Measurements from ENCODE around the gene PER2. TPM values are rescaled to one million over a fixed set of nuclear protein-coding genes. Genes with fewer than 3 reads are reported as not detected.
A peak's percentile ranks its signal among the peaks of the same experiment; 100 is the strongest.
"Not testable (repeated sequence)": the region's sequence is repeated elsewhere in the genome, so short reads cannot be mapped to it uniquely, and the experiment has no call there.

PER2 gene
- total and polyA plus RNA-seq, 12 donors = 1.3 to 11.4 (median 4.8) TPM

GRCh38 chr2:238327751-238328150 lies 39.3 kb upstream of the PER2 start:
- no peaks in the 10 kb centered on the region for H3K27me3 ChIP-seq
- H3K4me1 ChIP-seq (replicated peaks in 1 of 2) = no peaks in the 10 kb centered on the region
- TF ChIP-seq CTCF (IDR thresholded peaks at IDR 0.05) (no peak), POLR2A (IDR thresholded peaks at IDR 0.05) (no peak)
- WGBS, 4 donors = 96 to 99% (median 97%) methylated on average over 3 of the region's 3 CpGs
- no peak for DNase-seq
- no peaks in the 10 kb centered on the region for H3K9me3 ChIP-seq (replicated peaks in 1 of 3)
- intact Hi-C loops (cut with DNase I) = no loop called here
- no peak overlapping the region for H3K4me3 ChIP-seq
- no peak overlapping the region for H3K27ac ChIP-seq
- peaks cover 0 to 20% of the 10 kb centered on the region in 2 donors for H3K36me3 ChIP-seq (replicated peaks in 1 of 2)

- H3K36me3 ChIP-seq (replicated peaks in 1 of 2) = peaks cover 0 to 20% of the 10 kb centered on the region in 2 donors
Observed at GRCh38 chr2:238326801-238327365, 38.5 kb upstream of the PER2 start.

GRCh38 chr2:238325694-238326093 lies 37.3 kb upstream of the PER2 start:
- no peak overlapping the region for H3K27ac ChIP-seq
- no peak overlapping the region for H3K4me3 ChIP-seq
- H3K36me3 ChIP-seq (replicated peaks in 1 of 2) = peaks cover 0 to 20% of the 10 kb centered on the region in 2 donors
- WGBS, 4 donors = 87 to 90% (median 88%) methylated on average over 9 of the region's 9 CpGs
- peaks cover 7 to 10% of the 10 kb centered on the region in 2 donors for H3K4me1 ChIP-seq (replicated peaks in 1 of 2)
- peak in 1 of 7 donors; percentile 11 for DNase-seq
- H3K27me3 ChIP-seq = no peaks in the 10 kb centered on the region
- intact Hi-C loops (cut with DNase I) = no loop called here
- no peaks in the 10 kb centered on the region for H3K9me3 ChIP-seq (replicated peaks in 1 of 3)
- TF ChIP-seq CTCF (IDR thresholded peaks at IDR 0.05) = no peak
- TF ChIP-seq POLR2A (IDR thresholded peaks at IDR 0.05) = no peak

More at GRCh38 chr2:238326801-238327365, 38.5 kb upstream of the PER2 start:
- TF ChIP-seq CTCF (IDR thresholded peaks at IDR 0.05) (no peak), POLR2A (IDR thresholded peaks at IDR 0.05) (no peak)
- 90 to 94% (median 92%) methylated on average over 10 to 12 of the region's 12 CpGs for WGBS, 4 donors
- peak in 1 of 7 donors; percentile 6 for DNase-seq
- Histone ChIP-seq H3K27me3 (no peaks in the 10 kb centered on the region), H3K4me3 (no peak overlapping the region), H3K9me3 (replicated peaks in 1 of 3) (no peaks in the 10 kb centered on the region), H3K4me1 (replicated peaks in 1 of 2) (no peaks in the 10 kb centered on the region), H3K27ac (no peak overlapping the region)
- intact Hi-C loops (cut with DNase I) = no loop called here

- H3K4me3 ChIP-seq; H3K27ac ChIP-seq; H3K36me3 ChIP-seq (replicated peaks in 1 of 2); H3K9me3 ChIP-seq (replicated peaks in 1 of 3); intact Hi-C loops (cut with DNase I); H3K27me3 ChIP-seq: not testable (repeated sequence)
- peaks cover 10 to 14% of the 10 kb centered on the region in 2 donors for H3K4me1 ChIP-seq (replicated peaks in 1 of 2)
- DNase-seq = peak in 1 of 7 donors; percentile 23
- WGBS, 4 donors = 94 to 95% (median 95%) methylated on average over 7 of the region's 7 CpGs
Observed at GRCh38 chr2:238324248-238324647, 35.8 kb upstream of the PER2 start.

- TF ChIP-seq CTCF (IDR thresholded peaks at IDR 0.05) (no peak), POLR2A (IDR thresholded peaks at IDR 0.05) (no peak)
- Histone ChIP-seq H3K36me3 (replicated peaks in 1 of 2) (no peaks in the 10 kb centered on the region), H3K27ac (no peak overlapping the region), H3K4me3 (no peak overlapping the region), H3K4me1 (replicated peaks in 1 of 2) (peaks cover 10 to 14% of the 10 kb centered on the region in 2 donors), H3K27me3 (no peaks in the 10 kb centered on the region), H3K9me3 (replicated peaks in 1 of 3) (no peaks in the 10 kb centered on the region)
- WGBS, 4 donors = 91 to 95% (median 93%) methylated on average over 7 to 10 of the region's 10 CpGs
- intact Hi-C loops (cut with DNase I) = no loop called here
- no peak for DNase-seq
Observed at GRCh38 chr2:238322001-238322411, 33.6 kb upstream of the PER2 start.
